ENCODE results near the gene SOX1. TPM values are rescaled to one million over a fixed set of nuclear protein-coding genes. Genes with fewer than 3 reads are reported as not detected.

The SOX1 gene
- polyA plus RNA-seq, 2 of the 4 experiments (the other 2 are of a cell fraction): not detected

DNA sequence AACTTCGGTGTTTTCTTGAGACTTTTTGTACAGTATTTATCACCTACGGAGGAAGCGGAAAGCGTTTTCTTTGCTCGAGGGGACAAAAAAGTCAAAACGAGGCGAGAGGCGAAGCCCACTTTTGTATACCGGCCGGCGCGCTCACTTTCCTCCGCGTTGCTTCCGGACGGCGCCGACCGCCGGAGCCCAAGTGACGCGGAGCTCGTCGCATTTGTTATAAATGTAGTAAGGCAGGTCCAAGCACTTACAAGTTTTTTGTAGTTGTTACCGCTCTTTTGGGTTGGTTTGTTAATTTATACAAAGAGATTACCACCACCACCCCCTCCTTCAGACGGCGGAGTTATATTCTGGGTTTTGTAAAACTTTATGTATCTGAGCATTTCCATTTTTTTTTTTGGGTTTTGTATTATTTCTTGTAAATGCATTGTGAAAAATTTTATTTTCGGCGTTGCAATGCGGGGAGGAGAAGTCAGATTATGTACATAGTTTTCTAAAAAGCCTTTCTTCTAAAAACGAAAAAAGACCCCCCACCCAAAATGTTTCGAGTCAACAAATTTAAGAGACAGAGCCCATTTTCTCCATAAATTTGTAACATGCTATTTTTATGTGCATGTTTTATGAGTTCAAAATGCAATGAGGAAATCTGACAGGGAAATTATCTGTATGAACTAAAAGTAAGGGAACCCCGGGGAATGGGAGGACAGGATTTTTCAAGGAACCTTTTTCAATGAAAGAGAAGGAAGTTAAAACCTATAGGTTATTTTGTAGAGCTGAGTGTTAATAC, 2.3 kb downstream of the SOX1 start:
- DNase-seq (ENCODE audit: low read depth in 1 of 2, low spot score in 1 of 2) (no peak), FAIRE-seq (no peak), ATAC-seq (no peak)
- WGBS (ENCODE audit: missing lambda C conversion rate): 30% methylated on average over 33 of the region's 33 CpGs
- POLR2A ChIA-PET: no interaction called here
- no peak overlapping the region for H3K4me3 ChIP-seq
- no peaks in the 10 kb centered on the region for H3K9me3 ChIP-seq
- no peak overlapping the region for H3K4me2 ChIP-seq
- no peak overlapping the region for H3K27ac ChIP-seq
- CTCF ChIA-PET: no interaction called here
- no peak for TF ChIP-seq RCOR1 (IDR thresholded peaks at IDR 0.05; ENCODE audit: low read depth, low read length)
- H3K4me1 ChIP-seq: no peaks in the 10 kb centered on the region

DNA sequence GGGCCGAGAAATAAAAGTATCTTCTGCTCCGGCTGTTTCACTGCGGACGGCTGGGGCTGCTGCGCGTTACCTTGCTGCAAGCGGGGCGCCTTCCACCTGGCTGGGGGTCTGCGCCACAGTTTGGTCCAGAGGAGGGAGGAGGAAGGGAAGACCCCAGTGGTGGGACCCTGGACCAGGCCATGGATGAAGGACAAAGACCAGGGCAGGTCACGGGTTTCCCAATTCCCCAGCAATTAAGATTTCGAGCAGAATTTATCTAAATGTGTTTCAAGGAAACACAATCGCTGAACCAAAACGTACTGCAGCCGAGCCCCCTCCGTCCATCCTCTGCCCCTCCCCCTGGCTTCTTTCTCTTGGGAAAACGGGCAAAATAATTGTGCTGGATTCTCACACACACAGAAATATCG, 2.9 kb downstream of the SOX1 start:
- DNase-seq (ENCODE audit: low read depth in 1 of 2, low spot score in 1 of 2): no peak
- TF ChIP-seq SMC3 (IDR thresholded peaks at IDR 0.05) (no peak), POLR2A (IDR thresholded peaks at IDR 0.05; ENCODE audit: low read length) (no peak), EP300 (IDR thresholded peaks at IDR 0.05) (no peak), CEBPB (IDR thresholded peaks at IDR 0.05) (no peak), NFE2L2 (conservative IDR thresholded peaks at IDR 0.05; ENCODE audit: low read length) (no peak)
- ATAC-seq: no peak
- no peak for FAIRE-seq
- Histone ChIP-seq H3K4me1 (no peaks in the 10 kb centered on the region), H3K4me3 (no peak overlapping the region), H3K27ac (no peak overlapping the region), H3K4me2 (no peak overlapping the region), H3K9me3 (no peaks in the 10 kb centered on the region)
- ChIA-PET CTCF (no interaction called here), POLR2A (no interaction called here)
- WGBS (ENCODE audit: missing lambda C conversion rate): 27% methylated on average over 17 of the region's 17 CpGs

DNA sequence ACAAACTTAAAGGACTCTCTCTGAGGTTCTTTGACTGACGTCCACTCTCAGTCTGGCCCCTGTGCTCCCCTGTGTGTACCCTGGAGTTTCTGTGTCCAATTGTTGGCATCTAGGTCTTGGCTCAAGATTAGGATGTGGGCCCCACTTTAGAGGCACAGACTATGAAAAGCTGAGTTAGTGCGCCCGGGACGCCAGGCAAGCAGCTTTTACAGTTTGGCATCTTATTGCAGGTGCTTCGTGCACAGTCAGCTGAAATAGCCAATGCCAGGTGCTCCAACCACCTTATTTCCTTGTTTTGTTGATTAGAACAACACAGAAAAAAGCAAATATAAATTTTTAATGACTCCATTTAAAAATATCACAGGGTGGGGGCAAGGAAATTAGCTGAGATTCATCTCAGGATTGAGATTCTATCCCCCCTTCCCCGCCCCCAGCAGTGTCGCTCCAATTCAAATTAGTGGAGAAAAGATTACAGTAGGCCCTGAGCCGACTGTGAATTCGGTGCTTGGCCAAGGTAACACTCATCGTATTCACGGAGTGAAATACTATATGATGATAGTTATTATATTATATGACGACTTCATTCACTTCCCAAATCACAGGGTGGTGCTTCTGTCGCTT, 4.3 kb downstream of the SOX1 start:
- ATAC-seq (no peak), FAIRE-seq (no peak), DNase-seq (ENCODE audit: low read depth in 1 of 2, low spot score in 1 of 2) (no peak)
- POLR2A ChIA-PET: no interaction called here
- WGBS (ENCODE audit: missing lambda C conversion rate): 72% methylated on average over 13 of the region's 13 CpGs
- CTCF ChIA-PET: no interaction called here
- Histone ChIP-seq H3K4me3 (no peak overlapping the region), H3K27ac (no peak overlapping the region), H3K4me2 (no peak overlapping the region), H3K4me1 (no peaks in the 10 kb centered on the region), H3K9me3 (no peaks in the 10 kb centered on the region)
- no peak for TF ChIP-seq NFE2L2 (conservative IDR thresholded peaks at IDR 0.05; ENCODE audit: low read length)
- TF ChIP-seq EHF (CRISPR knock-in tag; IDR thresholded peaks at IDR 0.05): no peak
- TF ChIP-seq, protein P1, sequence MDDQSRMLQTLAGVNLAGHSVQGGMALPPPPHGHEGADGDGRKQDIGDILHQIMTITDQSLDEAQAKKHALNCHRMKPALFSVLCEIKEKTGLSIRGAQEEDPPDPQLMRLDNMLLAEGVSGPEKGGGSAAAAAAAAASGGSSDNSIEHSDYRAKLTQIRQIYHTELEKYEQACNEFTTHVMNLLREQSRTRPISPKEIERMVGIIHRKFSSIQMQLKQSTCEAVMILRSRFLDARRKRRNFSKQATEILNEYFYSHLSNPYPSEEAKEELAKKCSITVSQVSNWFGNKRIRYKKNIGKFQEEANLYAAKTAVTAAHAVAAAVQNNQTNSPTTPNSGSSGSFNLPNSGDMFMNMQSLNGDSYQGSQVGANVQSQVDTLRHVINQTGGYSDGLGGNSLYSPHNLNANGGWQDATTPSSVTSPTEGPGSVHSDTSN (IDR thresholded peaks at IDR 0.05): no peak
- TF ChIP-seq EHMT2 (IDR thresholded peaks at IDR 0.05; ENCODE audit: low read depth): no peak

DNA sequence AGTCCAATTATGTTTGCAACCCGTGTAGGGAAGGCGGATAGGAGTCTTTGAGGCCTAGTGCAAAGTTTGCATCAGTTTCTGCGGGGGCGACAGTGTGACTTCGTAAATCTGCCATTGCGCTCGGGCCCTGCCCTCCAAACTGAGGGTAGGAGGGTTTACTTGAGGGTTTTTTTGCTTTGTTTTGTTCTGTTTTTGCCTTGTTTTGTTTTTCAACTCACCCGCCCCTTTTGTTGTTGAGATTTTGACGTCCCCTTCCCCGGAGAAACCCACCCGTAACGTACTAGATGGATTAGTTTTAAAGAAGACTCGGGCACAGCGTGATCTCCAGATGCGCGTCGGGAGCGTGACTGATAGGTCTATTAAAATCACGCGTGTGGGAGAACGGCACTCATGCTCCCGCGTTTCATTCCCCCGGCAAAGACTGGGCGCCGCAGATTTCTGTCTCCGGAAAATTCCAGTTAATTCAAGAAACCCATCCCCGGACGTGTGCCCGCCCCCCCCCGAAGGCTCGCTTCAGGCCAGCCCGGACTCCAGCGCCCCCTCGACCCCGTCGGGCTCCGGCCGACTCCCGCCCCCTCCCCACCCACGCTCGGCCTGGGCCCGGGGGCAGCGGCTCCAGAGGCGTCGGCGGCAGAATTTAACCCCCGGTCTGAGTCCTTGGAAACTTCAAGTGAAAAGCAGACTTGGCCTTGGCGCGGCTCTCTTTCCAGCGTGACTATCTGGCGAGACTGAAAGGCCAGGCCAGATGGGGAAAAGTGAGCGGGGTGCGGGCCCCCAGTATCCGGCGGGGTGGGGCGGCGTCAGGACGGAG, 5.0 kb downstream of the SOX1 start:
- Histone ChIP-seq H3K4me3 (no peak overlapping the region), H3K4me2 (0 out of 3 replicates have a peak overlapping the region, but pooled peaks have one; percentile 32), H3K27ac (no peak overlapping the region), H3K9me3 (no peaks in the 10 kb centered on the region), H3K4me1 (no peaks in the 10 kb centered on the region)
- 84% methylated on average over 28 of the region's 59 CpGs for WGBS (ENCODE audit: missing lambda C conversion rate)
- FAIRE-seq: no peak
- DNase-seq (ENCODE audit: low read depth in 1 of 2, low spot score in 1 of 2): no peak
- TF ChIP-seq MAFK (IDR thresholded peaks at IDR 0.05; ENCODE audit: partially characterized antibody) (no peak), EP300 (IDR thresholded peaks at IDR 0.05) (no peak), HOXB13 (CRISPR knock-in tag; IDR thresholded peaks at IDR 0.05; ENCODE audit: low read depth) (no peak), SMC3 (IDR thresholded peaks at IDR 0.05) (no peak), RCOR1 (IDR thresholded peaks at IDR 0.05; ENCODE audit: low read depth, low read length) (no peak), HEYL (CRISPR knock-in tag; IDR thresholded peaks at IDR 0.05) (no peak), POLR2A (IDR thresholded peaks at IDR 0.05; ENCODE audit: low read length) (no peak), RAD21 (conservative IDR thresholded peaks at IDR 0.05 in 1 of 2, IDR thresholded peaks at IDR 0.05 in 1 of 2) (no peak), TP53 (CRISPR knock-in tag; IDR thresholded peaks at IDR 0.05) (no peak)
- TF ChIP-seq, protein P2, sequence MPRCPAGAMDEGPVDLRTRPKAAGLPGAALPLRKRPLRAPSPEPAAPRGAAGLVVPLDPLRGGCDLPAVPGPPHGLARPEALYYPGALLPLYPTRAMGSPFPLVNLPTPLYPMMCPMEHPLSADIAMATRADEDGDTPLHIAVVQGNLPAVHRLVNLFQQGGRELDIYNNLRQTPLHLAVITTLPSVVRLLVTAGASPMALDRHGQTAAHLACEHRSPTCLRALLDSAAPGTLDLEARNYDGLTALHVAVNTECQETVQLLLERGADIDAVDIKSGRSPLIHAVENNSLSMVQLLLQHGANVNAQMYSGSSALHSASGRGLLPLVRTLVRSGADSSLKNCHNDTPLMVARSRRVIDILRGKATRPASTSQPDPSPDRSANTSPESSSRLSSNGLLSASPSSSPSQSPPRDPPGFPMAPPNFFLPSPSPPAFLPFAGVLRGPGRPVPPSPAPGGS (IDR thresholded peaks at IDR 0.05): no peak
- TF ChIP-seq, protein P3, sequence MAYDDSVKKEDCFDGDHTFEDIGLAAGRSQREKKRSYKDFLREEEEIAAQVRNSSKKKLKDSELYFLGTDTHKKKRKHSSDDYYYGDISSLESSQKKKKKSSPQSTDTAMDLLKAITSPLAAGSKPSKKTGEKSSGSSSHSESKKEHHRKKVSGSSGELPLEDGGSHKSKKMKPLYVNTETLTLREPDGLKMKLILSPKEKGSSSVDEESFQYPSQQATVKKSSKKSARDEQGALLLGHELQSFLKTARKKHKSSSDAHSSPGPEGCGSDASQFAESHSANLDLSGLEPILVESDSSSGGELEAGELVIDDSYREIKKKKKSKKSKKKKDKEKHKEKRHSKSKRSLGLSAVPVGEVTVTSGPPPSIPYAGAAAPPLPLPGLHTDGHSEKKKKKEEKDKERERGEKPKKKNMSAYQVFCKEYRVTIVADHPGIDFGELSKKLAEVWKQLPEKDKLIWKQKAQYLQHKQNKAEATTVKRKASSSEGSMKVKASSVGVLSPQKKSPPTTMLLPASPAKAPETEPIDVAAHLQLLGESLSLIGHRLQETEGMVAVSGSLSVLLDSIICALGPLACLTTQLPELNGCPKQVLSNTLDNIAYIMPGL (CRISPR knock-in tag; IDR thresholded peaks at IDR 0.05; ENCODE audit: borderline replicate concordance): no peak
- ChIA-PET POLR2A (no interaction called here), CTCF (no interaction called here)
- ATAC-seq: no peak
